HepG2 (cell line): ENCODE results near the gene SPATA33.

Experiments used
- AKNA ChIP-seq: sonication (generic); formaldehyde crosslinking; IDR thresholded peaks from 2 replicates; pipeline ENCODE4 v1.4.0; 2020; ENCODE audit warnings: missing genetic modification reagents, borderline replicate concordance
- CTCF ChIP-seq: sonication (generic); formaldehyde crosslinking; IDR thresholded peaks from 2 replicates; pipeline ENCODE4 v1.5.0; 2020; ENCODE audit warnings: mild to moderate bottlenecking, missing genetic modification reagents, moderate library complexity
- HCFC1 ChIP-seq: fragments of 150-350 bp; IDR thresholded peaks from 2 replicates; pipeline ENCODE4 v1.6.1; 2014; ENCODE audit warnings: low read depth, low read length
- HDAC2 ChIP-seq: sonication (generic); formaldehyde crosslinking; IDR thresholded peaks from 2 replicates; pipeline ENCODE4 v1.4.0; 2020; ENCODE audit warnings: missing genetic modification reagents
- PHF21A ChIP-seq: sonication (generic); formaldehyde crosslinking; IDR thresholded peaks from 2 replicates; pipeline ENCODE4 v1.5.0; 2020; ENCODE audit warnings: mild to moderate bottlenecking, missing genetic modification reagents
- RFX1 ChIP-seq: fragments of 450-650 bp; IDR thresholded peaks from 2 replicates; pipeline ENCODE4 v1.6.1; 2017
- TFE3 ChIP-seq: IDR thresholded peaks from 2 replicates; pipeline ENCODE4 v1.6.1; 2016
- ZNF143 ChIP-seq: sonication (generic); formaldehyde crosslinking; IDR thresholded peaks from 2 replicates; pipeline ENCODE4 v1.4.0; 2020; ENCODE audit warnings: missing genetic modification reagents
- ZNF18 ChIP-seq: sonication (generic); formaldehyde crosslinking; IDR thresholded peaks from 2 replicates; pipeline ENCODE4 v1.8.0; 2022; ENCODE audit warnings: mild to moderate bottlenecking, missing genetic modification reagents; ENCODE audit not compliant: insufficient replicate concordance
- ZNF180 ChIP-seq: sonication (generic); formaldehyde crosslinking; IDR thresholded peaks from 2 replicates; pipeline ENCODE4 v1.4.0; 2020; ENCODE audit warnings: low read depth, missing genetic modification reagents, borderline replicate concordance
- ZNF292 ChIP-seq: sonication (generic); formaldehyde crosslinking; IDR thresholded peaks from 2 replicates; pipeline ENCODE4 v1.8.1; 2022; ENCODE audit warnings: mild to moderate bottlenecking, low read depth, missing genetic modification reagents, borderline replicate concordance
- ZSCAN29 ChIP-seq: sonication (generic); formaldehyde crosslinking; conservative IDR thresholded peaks from 2 replicates; pipeline ENCODE4 v1.4.0; 2020; ENCODE audit warnings: mild to moderate bottlenecking, missing genetic modification reagents
- ZSCAN30 ChIP-seq: sonication (generic); formaldehyde crosslinking; IDR thresholded peaks from 2 replicates; pipeline ENCODE4 v1.5.0; 2020; ENCODE audit warnings: mild to moderate bottlenecking, missing genetic modification reagents
- TF ChIP-seq, protein P1 (sequence below): IDR thresholded peaks from 2 replicates; pipeline ENCODE4 v1.6.1; 2016; ENCODE audit warnings: control low read depth

DNA sequence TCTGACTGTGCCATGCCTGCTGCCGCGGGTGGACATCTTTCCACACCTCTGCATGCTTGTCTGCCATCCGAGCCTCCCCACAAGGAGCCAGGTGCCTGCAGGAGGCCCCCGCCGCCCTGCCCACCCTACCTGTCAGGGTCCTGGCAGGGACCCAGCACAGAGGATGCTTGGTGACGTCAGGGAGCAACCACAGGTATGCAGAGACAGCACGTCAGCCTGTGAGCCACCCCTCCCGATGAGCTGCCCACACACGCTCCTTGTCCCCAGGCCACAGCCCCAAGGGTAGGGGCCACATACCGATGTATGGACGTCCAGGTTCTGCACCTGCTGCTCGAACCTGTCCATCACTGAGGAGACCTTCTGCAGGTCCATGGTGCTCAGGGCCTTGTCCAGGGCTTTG is 10.7 kb upstream of the SPATA33 start:
- TF ChIP-seq CTCF (no peak), TFE3 (CRISPR knock-in tag) (no peak), ZNF180 (CRISPR knock-in tag) (no peak), PHF21A (CRISPR knock-in tag) (no peak), RFX1 (no peak), AKNA (no peak), ZNF143 (CRISPR knock-in tag) (no peak), ZNF18 (CRISPR knock-in tag) (no peak), ZNF292 (no peak), ZSCAN30 (CRISPR knock-in tag) (no peak), HCFC1 (no peak), ZSCAN29 (CRISPR knock-in tag) (no peak), HDAC2 (CRISPR knock-in tag) (no peak)
- TF ChIP-seq, protein P1, sequence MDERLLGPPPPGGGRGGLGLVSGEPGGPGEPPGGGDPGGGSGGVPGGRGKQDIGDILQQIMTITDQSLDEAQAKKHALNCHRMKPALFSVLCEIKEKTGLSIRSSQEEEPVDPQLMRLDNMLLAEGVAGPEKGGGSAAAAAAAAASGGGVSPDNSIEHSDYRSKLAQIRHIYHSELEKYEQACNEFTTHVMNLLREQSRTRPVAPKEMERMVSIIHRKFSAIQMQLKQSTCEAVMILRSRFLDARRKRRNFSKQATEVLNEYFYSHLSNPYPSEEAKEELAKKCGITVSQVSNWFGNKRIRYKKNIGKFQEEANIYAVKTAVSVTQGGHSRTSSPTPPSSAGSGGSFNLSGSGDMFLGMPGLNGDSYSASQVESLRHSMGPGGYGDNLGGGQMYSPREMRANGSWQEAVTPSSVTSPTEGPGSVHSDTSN (CRISPR knock-in tag): no peak
